ENCODE data around the gene MAL. TPM values are rescaled to one million over a fixed set of nuclear protein-coding genes. Genes with fewer than 3 reads are reported as not detected.

Gene MAL
- total RNA-seq, 1 experiment from 2014 or later, result 0.22 TPM

DNA sequence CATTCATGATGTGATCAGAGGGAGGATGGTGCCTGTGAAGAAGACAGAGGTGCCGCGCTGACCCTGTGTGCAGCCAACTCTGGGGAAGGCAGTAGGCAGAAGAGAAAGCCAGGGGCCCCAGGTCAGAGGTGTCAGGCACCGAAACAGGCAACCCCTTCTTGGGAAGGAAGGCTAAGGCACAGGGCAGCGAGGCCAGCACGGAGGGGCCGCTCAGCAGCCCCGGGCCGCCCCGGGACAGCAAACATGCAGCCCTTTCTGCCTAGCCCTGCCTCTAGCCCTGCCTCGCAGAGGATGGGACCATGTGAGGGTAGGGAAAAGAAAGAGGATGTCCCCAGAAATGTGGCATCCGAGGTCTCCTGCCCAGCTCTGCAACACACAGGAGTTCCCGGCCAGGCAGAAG, 7.7 kb upstream of the MAL start (continued):
- TF ChIP-seq OVOL2 (CRISPR knock-in tag; IDR thresholded peaks at IDR 0.05; ENCODE audit: borderline replicate concordance), result no peak

DNA sequence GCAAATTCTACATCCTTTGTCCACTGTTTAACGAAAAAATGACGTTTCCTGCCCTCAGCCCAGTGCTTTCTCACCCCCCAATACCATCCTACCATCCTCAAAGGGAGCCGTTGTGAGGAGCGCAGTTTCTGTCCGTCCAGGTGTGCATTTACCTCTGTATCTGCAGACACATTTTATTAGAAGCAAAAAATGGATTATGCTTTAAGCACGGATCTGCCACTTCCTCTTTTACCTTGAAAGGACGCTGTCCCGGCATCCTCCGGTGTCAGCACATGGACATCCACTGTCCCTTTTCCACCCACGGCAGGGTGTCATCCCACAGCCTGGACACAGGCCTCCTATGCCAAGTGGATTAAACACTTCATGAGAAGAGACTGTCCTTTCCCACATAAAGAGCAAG, 7.2 kb upstream of the MAL start:
- Mint-ChIP-seq H3K36me3 (no peaks in the 10 kb centered on the region), H3K4me3 (no peak overlapping the region), H3K9me3 (no peaks in the 10 kb centered on the region), H3K4me1 (peaks cover 29% of the 10 kb centered on the region), H3K27me3 (ENCODE audit: low read depth) (peaks cover 15% of the 10 kb centered on the region), H3K27ac (no peak overlapping the region)
- TF ChIP-seq GABPB1 (CRISPR knock-in tag; IDR thresholded peaks at IDR 0.05) (no peak), ZNF423 (CRISPR knock-in tag; IDR thresholded peaks at IDR 0.05) (no peak)
- TF ChIP-seq, protein P1, sequence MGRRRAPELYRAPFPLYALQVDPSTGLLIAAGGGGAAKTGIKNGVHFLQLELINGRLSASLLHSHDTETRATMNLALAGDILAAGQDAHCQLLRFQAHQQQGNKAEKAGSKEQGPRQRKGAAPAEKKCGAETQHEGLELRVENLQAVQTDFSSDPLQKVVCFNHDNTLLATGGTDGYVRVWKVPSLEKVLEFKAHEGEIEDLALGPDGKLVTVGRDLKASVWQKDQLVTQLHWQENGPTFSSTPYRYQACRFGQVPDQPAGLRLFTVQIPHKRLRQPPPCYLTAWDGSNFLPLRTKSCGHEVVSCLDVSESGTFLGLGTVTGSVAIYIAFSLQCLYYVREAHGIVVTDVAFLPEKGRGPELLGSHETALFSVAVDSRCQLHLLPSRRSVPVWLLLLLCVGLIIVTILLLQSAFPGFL (CRISPR knock-in tag; IDR thresholded peaks at IDR 0.05; ENCODE audit: borderline replicate concordance), result no peak
- ChIA-PET CTCF (interaction anchor here (0.7 to 2.1 kb wide), 10 partner anchors 8 to 99 kb away, joined by 3 to 15 read pairs (median 5); no protein-coding TSS in a partner anchor), POLR2A (no interaction called here)
- ATAC-seq (no peak), DNase-seq (ENCODE audit: low spot score) (no peak)

DNA sequence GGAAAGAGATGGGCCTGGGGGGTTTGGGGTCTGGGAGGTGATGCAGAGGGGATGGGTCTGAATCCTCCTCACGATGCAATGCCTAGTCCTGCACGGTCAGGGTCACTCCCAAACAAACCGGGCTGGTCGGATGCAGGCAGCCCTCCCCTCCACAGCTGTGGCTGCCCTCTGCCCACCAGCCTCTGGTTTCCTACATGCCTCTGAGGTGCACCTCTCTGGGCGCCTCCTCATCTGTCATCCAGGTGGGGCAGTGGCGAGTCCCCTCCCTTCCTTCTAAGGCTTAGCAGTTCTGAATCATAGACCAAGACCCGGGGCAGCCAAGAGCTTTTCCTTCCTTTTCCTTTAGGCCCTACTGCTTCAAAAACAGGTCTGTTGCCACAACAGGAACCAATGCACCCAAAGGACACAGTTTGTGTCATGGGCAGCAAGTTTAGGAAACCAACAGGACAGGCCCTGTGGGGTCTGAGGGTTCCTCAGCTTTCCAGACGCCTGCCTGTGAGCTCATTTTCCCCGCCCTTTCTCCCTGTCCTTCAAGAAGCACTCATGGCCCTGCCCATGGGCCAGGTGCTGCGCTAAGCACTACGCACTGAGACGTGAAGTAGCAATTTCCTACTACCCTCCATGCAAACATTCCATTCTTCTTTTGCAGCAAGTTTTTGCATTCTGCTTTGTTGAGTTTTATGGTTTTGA, 6.5 kb upstream of the MAL start:
- CTCF ChIA-PET, result interaction anchor here (0.7 to 2.1 kb wide), 16 partner anchors 9 to 99 kb away, joined by 3 to 15 read pairs (median 5); no protein-coding TSS in a partner anchor
- no peaks in the 10 kb centered on the region for H3K9me3 Mint-ChIP-seq
- TF ChIP-seq NFYB (CRISPR knock-in tag; conservative IDR thresholded peaks at IDR 0.05; ENCODE audit: low read depth), result no peak
- TF ChIP-seq OVOL2 (CRISPR knock-in tag; IDR thresholded peaks at IDR 0.05; ENCODE audit: borderline replicate concordance), result no peak
- TF ChIP-seq, protein P1 (CRISPR knock-in tag; IDR thresholded peaks at IDR 0.05; ENCODE audit: borderline replicate concordance), result no peak
- TF ChIP-seq GRHL2 (CRISPR knock-in tag; IDR thresholded peaks at IDR 0.05; ENCODE audit: insufficient replicate concordance, severe bottlenecking), result no peak
- TF ChIP-seq FOXJ3 (CRISPR knock-in tag; IDR thresholded peaks at IDR 0.05; ENCODE audit: borderline replicate concordance), result no peak
- no peak for TF ChIP-seq FOXK1 (CRISPR knock-in tag; IDR thresholded peaks at IDR 0.05)
- TF ChIP-seq, protein P2, sequence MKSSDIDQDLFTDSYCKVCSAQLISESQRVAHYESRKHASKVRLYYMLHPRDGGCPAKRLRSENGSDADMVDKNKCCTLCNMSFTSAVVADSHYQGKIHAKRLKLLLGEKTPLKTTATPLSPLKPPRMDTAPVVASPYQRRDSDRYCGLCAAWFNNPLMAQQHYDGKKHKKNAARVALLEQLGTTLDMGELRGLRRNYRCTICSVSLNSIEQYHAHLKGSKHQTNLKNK (CRISPR knock-in tag; IDR thresholded peaks at IDR 0.05), result no peak
- ATAC-seq (peak; percentile 55), DNase-seq (ENCODE audit: low spot score) (no peak)
- H3K36me3 Mint-ChIP-seq, result no peaks in the 10 kb centered on the region
- peaks cover 22% of the 10 kb centered on the region for H3K27me3 Mint-ChIP-seq (ENCODE audit: low read depth)
- no peak overlapping the region for H3K27ac Mint-ChIP-seq
- H3K4me1 Mint-ChIP-seq, result peaks cover 29% of the 10 kb centered on the region
- no peak overlapping the region for H3K4me3 Mint-ChIP-seq
- POLR2A ChIA-PET, result no interaction called here

DNA sequence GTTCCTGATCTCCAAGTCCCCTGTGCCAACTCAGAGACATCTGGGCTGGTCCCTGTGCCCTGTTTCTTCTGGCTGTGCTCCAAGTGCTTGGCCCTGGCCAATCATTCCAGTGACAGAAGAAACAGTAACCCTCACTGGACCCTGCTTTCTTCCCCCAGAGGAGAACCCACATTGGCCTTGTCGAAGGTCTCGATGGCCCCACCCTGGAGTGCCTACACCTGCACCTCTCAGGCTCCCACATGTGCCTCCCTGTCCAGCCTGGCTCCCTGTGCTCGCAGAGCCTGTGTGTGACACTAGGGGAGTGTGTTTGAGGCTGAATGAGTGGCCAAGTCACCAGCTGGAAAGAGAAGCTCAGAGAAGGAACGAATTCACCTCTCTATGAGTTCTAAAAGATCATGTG, 5.9 kb upstream of the MAL start:
- Mint-ChIP-seq H3K4me3 (no peak overlapping the region), H3K36me3 (no peaks in the 10 kb centered on the region), H3K9me3 (no peaks in the 10 kb centered on the region), H3K27ac (no peak overlapping the region), H3K4me1 (peaks cover 29% of the 10 kb centered on the region), H3K27me3 (ENCODE audit: low read depth) (peaks cover 28% of the 10 kb centered on the region)
- no peak for ATAC-seq
- POLR2A ChIA-PET, result no interaction called here
- DNase-seq (ENCODE audit: low spot score), result no peak
- CTCF ChIA-PET, result interaction anchor here (0.7 to 2.1 kb wide), 15 partner anchors 10 to 98 kb away, joined by 3 to 15 read pairs (median 5); no protein-coding TSS in a partner anchor
- TF ChIP-seq CBFB (CRISPR knock-in tag; IDR thresholded peaks at IDR 0.05; ENCODE audit: low read depth) (no peak), ZNF416 (CRISPR knock-in tag; IDR thresholded peaks at IDR 0.05) (no peak), ZNF263 (CRISPR knock-in tag; IDR thresholded peaks at IDR 0.05; ENCODE audit: low read depth) (no peak), CREM (CRISPR knock-in tag; IDR thresholded peaks at IDR 0.05) (no peak), ZNF671 (CRISPR knock-in tag; IDR thresholded peaks at IDR 0.05) (no peak), TCF7 (CRISPR knock-in tag; IDR thresholded peaks at IDR 0.05; ENCODE audit: low read depth) (no peak), HMGA2 (CRISPR knock-in tag; IDR thresholded peaks at IDR 0.05) (no peak), MYBL2 (CRISPR knock-in tag; IDR thresholded peaks at IDR 0.05) (no peak), FOXK1 (CRISPR knock-in tag; IDR thresholded peaks at IDR 0.05) (no peak), GRHL2 (CRISPR knock-in tag; IDR thresholded peaks at IDR 0.05; ENCODE audit: insufficient replicate concordance, severe bottlenecking) (no peak), SMAD4 (CRISPR knock-in tag; IDR thresholded peaks at IDR 0.05) (no peak)
- TF ChIP-seq, protein P3, sequence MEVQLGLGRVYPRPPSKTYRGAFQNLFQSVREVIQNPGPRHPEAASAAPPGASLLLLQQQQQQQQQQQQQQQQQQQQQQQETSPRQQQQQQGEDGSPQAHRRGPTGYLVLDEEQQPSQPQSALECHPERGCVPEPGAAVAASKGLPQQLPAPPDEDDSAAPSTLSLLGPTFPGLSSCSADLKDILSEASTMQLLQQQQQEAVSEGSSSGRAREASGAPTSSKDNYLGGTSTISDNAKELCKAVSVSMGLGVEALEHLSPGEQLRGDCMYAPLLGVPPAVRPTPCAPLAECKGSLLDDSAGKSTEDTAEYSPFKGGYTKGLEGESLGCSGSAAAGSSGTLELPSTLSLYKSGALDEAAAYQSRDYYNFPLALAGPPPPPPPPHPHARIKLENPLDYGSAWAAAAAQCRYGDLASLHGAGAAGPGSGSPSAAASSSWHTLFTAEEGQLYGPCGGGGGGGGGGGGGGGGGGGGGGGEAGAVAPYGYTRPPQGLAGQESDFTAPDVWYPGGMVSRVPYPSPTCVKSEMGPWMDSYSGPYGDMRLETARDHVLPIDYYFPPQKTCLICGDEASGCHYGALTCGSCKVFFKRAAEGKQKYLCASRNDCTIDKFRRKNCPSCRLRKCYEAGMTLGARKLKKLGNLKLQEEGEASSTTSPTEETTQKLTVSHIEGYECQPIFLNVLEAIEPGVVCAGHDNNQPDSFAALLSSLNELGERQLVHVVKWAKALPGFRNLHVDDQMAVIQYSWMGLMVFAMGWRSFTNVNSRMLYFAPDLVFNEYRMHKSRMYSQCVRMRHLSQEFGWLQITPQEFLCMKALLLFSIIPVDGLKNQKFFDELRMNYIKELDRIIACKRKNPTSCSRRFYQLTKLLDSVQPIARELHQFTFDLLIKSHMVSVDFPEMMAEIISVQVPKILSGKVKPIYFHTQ (CRISPR knock-in tag; IDR thresholded peaks at IDR 0.05), result no peak
- TF ChIP-seq, protein P4, sequence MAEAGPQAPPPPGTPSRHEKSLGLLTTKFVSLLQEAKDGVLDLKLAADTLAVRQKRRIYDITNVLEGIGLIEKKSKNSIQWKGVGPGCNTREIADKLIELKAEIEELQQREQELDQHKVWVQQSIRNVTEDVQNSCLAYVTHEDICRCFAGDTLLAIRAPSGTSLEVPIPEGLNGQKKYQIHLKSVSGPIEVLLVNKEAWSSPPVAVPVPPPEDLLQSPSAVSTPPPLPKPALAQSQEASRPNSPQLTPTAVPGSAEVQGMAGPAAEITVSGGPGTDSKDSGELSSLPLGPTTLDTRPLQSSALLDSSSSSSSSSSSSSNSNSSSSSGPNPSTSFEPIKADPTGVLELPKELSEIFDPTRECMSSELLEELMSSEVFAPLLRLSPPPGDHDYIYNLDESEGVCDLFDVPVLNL (CRISPR knock-in tag; IDR thresholded peaks at IDR 0.05; ENCODE audit: borderline replicate concordance, low read depth), result no peak
- TF ChIP-seq, protein P5, sequence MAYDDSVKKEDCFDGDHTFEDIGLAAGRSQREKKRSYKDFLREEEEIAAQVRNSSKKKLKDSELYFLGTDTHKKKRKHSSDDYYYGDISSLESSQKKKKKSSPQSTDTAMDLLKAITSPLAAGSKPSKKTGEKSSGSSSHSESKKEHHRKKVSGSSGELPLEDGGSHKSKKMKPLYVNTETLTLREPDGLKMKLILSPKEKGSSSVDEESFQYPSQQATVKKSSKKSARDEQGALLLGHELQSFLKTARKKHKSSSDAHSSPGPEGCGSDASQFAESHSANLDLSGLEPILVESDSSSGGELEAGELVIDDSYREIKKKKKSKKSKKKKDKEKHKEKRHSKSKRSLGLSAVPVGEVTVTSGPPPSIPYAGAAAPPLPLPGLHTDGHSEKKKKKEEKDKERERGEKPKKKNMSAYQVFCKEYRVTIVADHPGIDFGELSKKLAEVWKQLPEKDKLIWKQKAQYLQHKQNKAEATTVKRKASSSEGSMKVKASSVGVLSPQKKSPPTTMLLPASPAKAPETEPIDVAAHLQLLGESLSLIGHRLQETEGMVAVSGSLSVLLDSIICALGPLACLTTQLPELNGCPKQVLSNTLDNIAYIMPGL (CRISPR knock-in tag; IDR thresholded peaks at IDR 0.05), result no peak
